Measurements from ENCODE around the gene SMCO2. TPM values are rescaled to one million over a fixed set of nuclear protein-coding genes. Genes with fewer than 3 reads are reported as not detected.

SMCO2 gene
- not detected in 2 replicates for total RNA-seq (2012; rRNA removed)
- polyA plus RNA-seq (2012; rRNA removed): 0.19 and 0.33 TPM in 2 replicates
- polyA plus RNA-seq (2012; cell fraction: cytosol; rRNA removed): 0.06 TPM in 1 of 2 replicates, not detected in the other
- polyA plus RNA-seq (2012; cell fraction: nucleus; rRNA removed; ENCODE audit: low replicate concordance): 0.07 and 1.3 TPM in 2 replicates
- Bru-seq, nascent RNA: percentile 29 among the genes with signal in this experiment
- BruChase-seq, experiment 1, labeled RNA remaining after a 6-hour chase: percentile 30 among the genes with signal in this experiment
- BruChase-seq, experiment 2, labeled RNA remaining after a 2-hour chase: percentile 38 among the genes with signal in this experiment
- long read RNA-seq: 0 reads

GRCh38 chr12:27446436-27446835 is at the start of gene SMCO2:
Gene SMCO2 (plus strand): TSS chr12:27446736. CDS start chr12:27470632, 23,896 bp downstream.
- H3K4me3 ChIP-seq (ENCODE audit: insufficient read depth, low read depth, low read length): no peak within 1 kb of the TSS
- H4K20me1 ChIP-seq (ENCODE audit: insufficient read depth, low read length): no peaks in the 10 kb centered on the region
- H2AK9ac ChIP-seq (replicated peaks; ENCODE audit: low read depth, low read length, poor library complexity): no peak within 1 kb of the TSS
- no peak within 1 kb of the TSS for H3K18ac ChIP-seq (ENCODE audit: low read depth, low read length)
- no peak within 1 kb of the TSS for H4K5ac ChIP-seq (ENCODE audit: low read depth, low read length)
- no peak within 1 kb of the TSS for H3K9ac ChIP-seq (ENCODE audit: low read depth, low read length)
- no peak within 1 kb of the TSS for H2BK120ac ChIP-seq (ENCODE audit: low read depth, low read length)
- no peak within 1 kb of the TSS for H4K8ac ChIP-seq (ENCODE audit: low read depth in 2 of 2, low read length in 2 of 2)
- no peaks in the 10 kb centered on the region for H3K79me1 ChIP-seq (ENCODE audit: low read depth in 1 of 2, low read length in 2 of 2)
- no peaks in the 10 kb centered on the region for H3K4me1 ChIP-seq (ENCODE audit: control insufficient read depth, insufficient read depth, low read length)
- H3K9me1 ChIP-seq (ENCODE audit: insufficient read depth, low read length): no peaks in the 10 kb centered on the region
- no peak within 1 kb of the TSS for H3K4me2 ChIP-seq (ENCODE audit: low read depth, low read length)
- DNase-seq (no peak), ATAC-seq (ENCODE audit: low read depth) (no peak)
- no peak within 1 kb of the TSS for H3K56ac ChIP-seq (ENCODE audit: extremely low read depth, insufficient read depth, low read length)
- intact Hi-C loops (cut with micrococcal nuclease): no loop called here
- in situ Hi-C loops (cut with MboI; ENCODE audit: low sequenced_read_pairs): no loop called here
- BruUV-seq (replicated peaks): no TSS peak
- no peak within 1 kb of the TSS for H3K14ac ChIP-seq (replicated peaks; ENCODE audit: low read depth, low read length)
- no peak within 1 kb of the TSS for H2AFZ ChIP-seq (replicated peaks; ENCODE audit: low read length, poor library complexity)
- H2BK5ac ChIP-seq (ENCODE audit: low read depth, low read length, poor library complexity, severe bottlenecking): no peak within 1 kb of the TSS
- H4K91ac ChIP-seq (ENCODE audit: insufficient read depth, low read depth, low read length): no peak within 1 kb of the TSS
- H2AK5ac ChIP-seq (ENCODE audit: low read depth, low read length): no peak within 1 kb of the TSS
- dilution Hi-C loops (cut with HindIII; ENCODE audit: low sequenced_read_pairs, unreplicated experiment): no loop called here
- no peak within 1 kb of the TSS for H3K4ac ChIP-seq (ENCODE audit: low read depth, low read length)
- H2BK15ac ChIP-seq (ENCODE audit: low read depth, low read length): no peak within 1 kb of the TSS
- 100% methylated on average over 1 of the region's 3 CpGs; no CpG with 5 or more reads in 1 of the 2 experiments for WGBS, 2 experiments (ENCODE audit: extremely low coverage in 2 of 2, insufficient read length in 1 of 2)
- 0 out of 2 replicates have a peak, but pooled peaks cover 5% of the 10 kb centered on the region for H3K9me3 ChIP-seq (ENCODE audit: control insufficient read depth, insufficient read depth, low read length)
- H2BK20ac ChIP-seq (ENCODE audit: low read depth, low read length): no peak within 1 kb of the TSS
- H3K23ac ChIP-seq (ENCODE audit: low read depth, low read length): no peak within 1 kb of the TSS
- ChIA-PET CTCF (no interaction called here), POLR2A (ENCODE audit: unreplicated experiment) (no interaction called here)
- H3K27me3 ChIP-seq (ENCODE audit: control insufficient read depth, insufficient read depth, low read length): no peaks in the 10 kb centered on the region; the same call in 1 of the 2 replicates
- H3K36me3 ChIP-seq (ENCODE audit: control insufficient read depth, insufficient read depth, low read length): no peaks in the 10 kb centered on the region
- no peak for TF ChIP-seq RAD21 (IDR thresholded peaks at IDR 0.05; ENCODE audit: low read length)
- no peak for TF ChIP-seq POLR2A (IDR thresholded peaks at IDR 0.05; ENCODE audit: low read depth, low read length)
- TF ChIP-seq FOS (IDR thresholded peaks at IDR 0.05; ENCODE audit: low read depth, low read length): no peak
- TF ChIP-seq SMC3 (IDR thresholded peaks at IDR 0.05; ENCODE audit: low read depth, low read length): no peak
- TF ChIP-seq NFE2L2 (IDR thresholded peaks at IDR 0.05; ENCODE audit: low read depth, low read length): no peak
- TF ChIP-seq CTCF (conservative IDR thresholded peaks at IDR 0.05; ENCODE audit: low read depth, low read length): no peak
- TF ChIP-seq ELK1 (IDR thresholded peaks at IDR 0.05; ENCODE audit: borderline replicate concordance, low read depth, low read length): no peak
- no peak for TF ChIP-seq MAZ (IDR thresholded peaks at IDR 0.05; ENCODE audit: borderline replicate concordance, low read depth, low read length)
- no peak for TF ChIP-seq USF2 (IDR thresholded peaks at IDR 0.05; ENCODE audit: low read depth, low read length)
- TF ChIP-seq RCOR1 (IDR thresholded peaks at IDR 0.05; ENCODE audit: insufficient replicate concordance, low read length): no peak
- no peak within 1 kb of the TSS for H3K27ac ChIP-seq (ENCODE audit: insufficient read depth, low read length)
